HG03354 (cell line): ENCODE data around the gene TNFSF4.

Source experiments
- ATAC-seq: cut with Tn5 transposase; IDR thresholded peaks from one replicate; pipeline ENCODE4 v1.9.1; 2021; ENCODE audit warnings: mild to moderate bottlenecking; ENCODE audit not compliant: unreplicated experiment, poor library complexity, severe bottlenecking

Gene TNFSF4

DNA sequence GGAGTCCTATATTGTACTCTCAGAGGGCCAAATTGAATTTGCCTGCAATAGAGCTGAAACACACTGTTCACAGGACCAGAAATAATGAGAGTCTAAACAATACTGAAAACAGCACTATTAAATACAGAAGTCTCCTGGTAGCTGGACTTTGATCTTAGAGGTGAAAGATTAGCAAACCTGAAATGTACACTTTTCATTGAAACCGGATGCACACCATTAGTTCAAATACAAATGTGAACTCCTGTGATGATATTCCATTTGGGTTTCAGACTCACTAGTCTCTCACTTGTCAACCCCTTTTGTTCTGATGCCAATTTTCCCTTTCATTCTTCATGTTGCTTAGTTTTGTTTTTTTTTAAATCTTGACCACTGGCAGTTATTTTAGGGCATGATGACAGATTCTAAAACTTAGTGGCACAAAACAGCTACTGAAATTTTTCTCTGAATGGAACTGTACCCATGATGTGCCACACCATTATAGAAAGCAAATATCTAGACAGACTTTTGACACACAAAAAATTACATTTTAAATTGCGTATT is 5.9 kb upstream of the TNFSF4 start:
- peak; percentile 88 for ATAC-seq

DNA sequence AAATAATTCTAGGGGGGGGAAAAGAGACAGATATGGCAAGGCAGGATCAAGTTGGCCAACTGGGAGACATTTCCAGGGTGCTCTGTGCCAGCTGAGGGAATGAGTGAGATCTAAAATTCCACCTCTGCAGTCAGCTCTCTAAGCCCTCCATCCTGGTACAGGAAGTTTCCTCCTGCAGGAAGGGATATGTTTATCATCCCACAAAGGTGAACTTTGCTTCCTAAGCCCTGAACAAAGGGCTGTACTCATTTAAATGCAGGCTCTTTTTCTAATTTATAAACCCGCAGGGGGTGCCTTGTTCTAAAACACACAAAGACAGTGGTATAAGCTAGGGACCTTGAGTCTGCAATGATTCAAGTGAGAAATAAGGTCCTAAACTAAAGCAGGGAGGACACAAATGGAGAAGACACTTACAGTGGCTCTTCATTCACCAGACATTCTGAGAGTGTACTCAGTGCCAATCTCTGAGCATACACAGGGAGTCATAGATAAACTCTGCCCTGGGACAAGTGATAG is 3.6 kb upstream of the TNFSF4 start:
- ATAC-seq: no peak

DNA sequence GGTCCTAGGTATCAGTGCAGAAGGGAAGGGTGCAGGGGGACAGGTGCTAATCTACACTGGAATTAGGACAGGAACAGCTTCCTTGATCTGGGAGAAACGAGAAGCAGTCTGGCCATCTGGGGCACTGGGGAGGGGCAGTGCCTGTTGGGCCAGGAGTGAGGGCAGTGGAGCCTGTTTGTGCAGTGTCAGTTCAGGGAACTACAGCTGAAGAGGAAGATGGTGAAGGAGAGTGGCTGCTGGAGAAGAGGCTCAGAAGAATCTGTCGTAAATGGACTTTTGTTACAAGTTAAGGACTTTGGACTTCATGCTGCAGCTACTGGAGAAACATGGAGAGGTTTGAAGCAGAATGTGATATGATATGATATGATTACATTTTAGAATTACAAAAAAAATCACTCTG is 3.2 kb upstream of the TNFSF4 start:
- no peak for ATAC-seq

DNA sequence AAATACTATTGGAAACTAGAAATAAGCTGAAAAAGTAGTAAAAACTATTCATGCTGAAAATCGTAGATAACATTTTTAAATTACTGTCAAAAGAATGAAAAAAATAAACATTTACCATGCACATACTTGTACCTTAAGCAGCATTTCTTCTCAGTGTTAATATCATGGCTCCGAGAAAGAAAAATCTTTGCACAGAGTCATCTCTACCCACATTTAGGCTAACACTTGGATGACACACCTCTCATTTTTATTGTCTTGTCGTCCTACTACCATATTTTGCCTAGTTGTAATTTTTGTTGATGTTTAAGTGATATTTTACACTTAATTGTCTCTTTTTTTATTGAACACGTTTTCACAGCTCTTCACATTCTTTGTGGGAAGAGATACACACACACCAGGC is 1.7 kb upstream of the TNFSF4 start:
- ATAC-seq: no peak

DNA sequence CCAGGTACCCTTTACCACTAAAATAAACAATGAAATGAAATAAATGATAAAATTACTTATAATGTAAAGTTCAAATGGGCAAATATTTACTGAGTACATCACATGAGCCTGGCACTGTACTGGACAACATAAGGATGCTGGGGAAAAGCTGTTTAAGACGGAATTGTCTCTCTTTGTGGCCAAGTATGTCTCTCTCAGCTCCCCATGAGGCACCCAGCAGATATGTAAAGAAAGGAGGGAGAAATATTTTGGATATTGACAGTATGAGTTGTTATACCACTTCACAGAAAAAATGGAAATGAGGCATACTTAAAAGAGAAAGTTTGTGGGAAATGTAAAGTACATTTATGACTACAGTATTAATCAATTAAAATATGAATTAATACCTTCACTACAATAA is 1.0 kb upstream of the TNFSF4 start:
- no peak for ATAC-seq

DNA sequence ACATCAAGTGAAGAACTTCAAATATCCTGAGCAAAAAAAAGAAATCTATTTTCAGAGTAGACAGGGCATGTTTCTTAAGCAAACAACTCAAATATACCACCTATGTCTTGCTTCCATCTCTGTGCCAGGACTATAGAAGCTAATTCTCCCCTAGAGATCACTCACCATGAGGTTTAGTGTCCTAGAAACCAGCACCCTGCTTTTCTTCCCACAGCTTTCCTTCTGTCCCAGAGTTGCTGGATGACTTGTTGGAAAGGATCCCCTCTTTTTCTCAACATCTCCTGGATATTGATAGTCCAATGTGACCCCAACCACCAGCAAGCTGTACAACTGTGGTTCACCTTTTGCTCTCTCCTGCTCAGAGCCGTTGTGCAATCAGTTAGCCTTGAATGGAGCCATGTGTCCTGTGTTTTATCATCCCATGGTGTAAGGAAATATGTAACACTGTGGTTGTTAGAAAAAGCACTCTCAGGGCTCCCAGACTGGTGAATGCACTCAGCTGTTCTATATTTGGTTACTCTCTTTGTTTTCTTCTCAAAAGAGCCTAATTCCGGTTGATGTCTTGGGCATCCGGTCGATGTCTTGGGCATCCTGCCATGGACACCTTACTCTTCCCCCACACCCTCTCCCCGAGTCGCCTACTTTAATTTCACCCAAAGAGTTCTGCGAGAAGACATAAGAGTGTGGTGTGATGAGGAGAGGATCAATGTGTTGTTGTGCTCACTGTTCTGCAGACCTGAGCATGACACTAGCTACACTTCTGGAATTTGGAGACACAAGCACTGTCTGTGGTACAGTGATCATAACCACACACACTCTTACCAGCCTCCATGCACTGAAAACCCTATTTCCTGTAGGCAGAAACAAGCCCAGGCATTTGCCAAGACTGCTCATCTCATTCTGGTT is 1.7 kb downstream of the TNFSF4 start:
- peak; percentile 41 for ATAC-seq

DNA sequence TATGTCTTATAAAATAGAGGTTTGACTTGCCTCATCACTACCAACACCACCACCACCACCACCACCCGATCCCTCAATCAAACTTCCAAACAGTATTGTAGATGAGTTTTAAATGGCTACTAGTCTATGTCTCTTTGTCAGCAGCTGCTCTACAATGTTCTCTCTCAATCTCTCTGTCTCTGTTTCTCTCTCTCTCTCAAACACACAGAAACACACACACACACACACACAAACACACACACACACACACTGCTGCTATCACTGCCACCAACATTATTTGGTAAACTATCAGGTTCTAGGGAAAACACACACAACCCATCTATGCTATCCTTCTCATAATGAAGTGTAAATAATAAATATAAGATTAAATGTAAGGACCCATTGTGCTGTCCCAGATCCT is 2.4 kb downstream of the TNFSF4 start:
- no peak for ATAC-seq

DNA sequence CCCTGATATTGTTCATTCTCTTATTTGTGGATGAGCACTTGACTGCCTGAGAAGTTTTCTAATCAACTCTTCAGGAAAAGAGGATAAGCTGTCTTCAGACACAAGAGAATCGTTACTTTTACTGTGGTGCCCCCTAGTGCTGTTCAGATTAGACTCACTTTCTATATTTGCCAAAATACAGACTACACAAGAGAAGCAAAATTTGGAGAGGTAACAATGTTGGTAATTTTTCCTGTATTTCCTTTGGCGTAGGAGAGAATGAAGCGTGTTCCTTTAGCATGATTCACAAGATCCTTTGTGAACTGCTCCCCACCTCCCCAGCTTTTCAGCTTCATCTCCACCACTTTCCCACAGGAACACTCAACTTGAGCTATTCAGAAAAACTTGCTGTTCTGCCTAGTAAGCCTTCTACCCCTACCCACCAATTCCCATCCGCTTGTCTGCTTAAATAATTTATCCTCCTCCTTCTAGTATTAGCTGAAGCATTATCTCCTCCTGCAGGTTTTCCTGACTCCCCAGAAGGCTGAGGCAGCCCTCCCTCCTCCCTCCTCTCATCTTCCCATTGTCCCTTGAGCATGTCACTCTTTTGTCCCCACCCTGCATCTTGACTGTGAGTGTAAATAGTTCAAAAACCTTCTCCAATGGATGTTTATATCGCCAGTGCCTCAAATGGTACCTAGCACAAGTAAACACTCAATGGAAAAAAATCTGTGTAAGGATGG is 4.5 kb downstream of the TNFSF4 start:
- no peak for ATAC-seq

DNA sequence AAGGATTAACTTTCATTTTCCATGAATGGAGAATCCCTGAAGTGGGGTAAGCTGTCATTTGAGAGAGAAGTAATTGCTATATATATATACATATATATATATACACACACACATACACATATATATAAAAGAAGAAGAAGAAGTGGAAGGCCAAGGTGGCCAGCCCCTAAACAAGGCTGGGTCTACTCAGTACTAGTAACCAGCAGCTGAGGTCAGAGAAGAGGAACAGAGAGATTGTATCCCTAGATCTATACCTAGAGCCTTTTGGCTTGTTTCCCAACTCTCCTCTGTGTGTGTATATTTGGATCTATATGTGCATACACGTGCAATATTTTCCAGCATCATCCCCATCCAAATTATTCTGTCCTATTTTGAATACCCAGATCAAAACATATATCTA is 5.2 kb downstream of the TNFSF4 start:
- ATAC-seq: no peak

DNA sequence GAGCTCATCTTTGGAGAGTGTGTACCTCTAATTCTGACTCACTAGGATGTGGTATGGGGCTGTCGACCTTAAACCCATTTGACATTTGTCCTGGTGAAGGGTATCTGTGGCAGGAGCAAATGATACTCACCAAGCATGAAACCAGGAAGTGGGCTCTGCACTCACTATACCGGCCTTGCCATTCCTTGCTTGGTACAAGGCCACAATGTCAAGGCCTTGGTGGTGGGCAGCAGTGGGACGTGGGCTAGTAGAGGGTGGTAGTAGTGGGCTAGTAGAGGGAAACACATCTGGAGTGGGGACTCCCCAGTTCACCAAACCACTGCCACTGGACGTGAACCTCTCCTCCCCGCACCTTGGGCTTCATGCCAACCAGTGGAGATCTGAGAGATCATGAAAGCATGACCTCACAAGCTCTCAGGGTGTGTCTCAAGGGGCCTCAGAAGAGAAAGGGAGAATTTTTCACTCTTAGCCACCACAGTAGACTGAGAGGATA is 11.5 kb downstream of the TNFSF4 start:
- ATAC-seq: peak; percentile 92

DNA sequence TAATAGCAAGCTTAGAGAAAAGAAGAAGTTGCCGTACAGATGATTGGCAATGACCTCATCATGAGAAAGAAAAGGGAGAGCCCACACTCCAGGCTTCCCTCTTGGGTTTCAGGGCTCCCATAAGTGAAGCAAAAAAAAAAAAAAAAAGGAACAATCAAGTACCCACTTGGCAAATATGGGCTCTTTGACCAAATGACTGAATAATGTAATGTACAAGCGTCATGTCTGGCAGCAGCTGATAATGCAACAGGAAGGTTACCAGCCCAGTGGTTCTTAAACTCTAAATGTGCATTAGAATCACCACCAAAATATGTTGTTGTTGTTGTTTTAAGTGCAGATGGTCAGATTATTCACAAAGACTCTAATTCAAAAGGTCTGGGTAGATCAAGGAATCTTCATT is 13.5 kb downstream of the TNFSF4 start:
- no peak for ATAC-seq

DNA sequence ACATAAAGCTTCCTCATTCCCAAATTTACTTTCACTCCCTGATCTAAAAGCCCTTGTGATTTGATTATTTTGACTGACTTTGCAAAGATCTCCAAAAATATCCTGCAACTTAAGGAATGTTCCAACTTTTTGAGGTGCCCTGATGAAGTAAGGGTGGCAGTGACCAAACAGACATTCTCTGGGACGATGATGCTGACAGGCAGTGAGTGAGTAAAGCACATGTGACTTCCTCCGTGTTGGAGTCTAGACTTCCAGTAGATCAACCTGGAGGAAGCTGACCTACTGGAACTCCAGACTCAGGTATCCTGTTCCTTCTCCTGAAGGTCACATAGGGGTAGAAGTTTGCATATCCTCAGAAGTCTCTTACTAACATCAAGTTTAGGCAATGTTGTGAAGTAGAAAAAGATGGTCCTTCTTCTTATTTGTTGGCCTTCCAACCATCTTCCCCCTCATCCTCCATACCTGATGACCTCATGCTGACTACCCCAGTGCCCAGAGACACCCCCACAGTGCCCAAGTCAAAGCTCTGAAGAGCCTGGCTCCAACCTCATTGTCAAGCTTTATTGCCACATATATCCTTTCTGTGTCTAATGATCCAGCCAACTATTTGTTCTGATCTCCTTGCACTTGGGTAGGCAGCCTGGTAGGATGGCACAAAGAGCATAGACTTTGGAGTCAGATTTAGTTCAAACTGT is 16.0 kb downstream of the TNFSF4 start:
- ATAC-seq: no peak

DNA sequence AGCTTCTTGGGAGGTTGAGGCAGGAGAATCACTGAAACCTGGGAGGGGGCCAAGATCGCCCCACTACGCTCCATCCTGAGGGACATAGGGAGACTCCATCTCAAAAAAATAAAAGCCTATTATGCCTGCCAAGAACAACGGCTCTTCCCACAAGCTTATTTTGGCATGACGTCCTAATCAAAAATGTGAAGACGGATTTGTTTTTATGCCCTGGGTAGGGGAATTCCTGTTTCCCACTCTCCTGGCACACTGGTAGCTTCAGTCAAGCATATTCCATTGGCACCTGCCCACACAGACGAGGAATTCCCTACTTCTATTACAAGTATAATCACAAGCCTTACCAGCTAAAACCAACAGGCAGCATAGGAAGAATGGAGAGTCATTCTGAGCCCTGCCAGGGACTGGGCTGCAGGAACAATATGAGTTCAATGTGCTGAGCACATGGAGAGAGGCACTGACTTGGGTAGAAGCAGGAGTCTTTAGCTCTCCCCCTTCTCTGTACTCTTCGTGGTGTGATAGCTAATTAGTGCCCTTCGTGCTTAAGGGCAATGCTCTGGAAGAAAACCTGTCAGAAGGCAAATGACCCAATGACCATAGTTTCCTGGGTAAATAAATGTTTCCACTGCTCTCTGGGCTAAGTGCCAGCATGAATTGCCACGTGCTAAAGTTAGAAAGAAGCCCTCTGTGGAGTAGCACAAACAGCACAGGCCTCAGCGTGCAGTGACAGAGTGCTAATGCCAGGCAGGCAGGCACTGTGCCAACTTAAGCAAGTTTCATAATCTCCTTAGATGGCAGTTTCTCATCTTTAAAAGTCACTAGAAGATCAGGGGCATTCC is 16.8 kb downstream of the TNFSF4 start:
- no peak for ATAC-seq

DNA sequence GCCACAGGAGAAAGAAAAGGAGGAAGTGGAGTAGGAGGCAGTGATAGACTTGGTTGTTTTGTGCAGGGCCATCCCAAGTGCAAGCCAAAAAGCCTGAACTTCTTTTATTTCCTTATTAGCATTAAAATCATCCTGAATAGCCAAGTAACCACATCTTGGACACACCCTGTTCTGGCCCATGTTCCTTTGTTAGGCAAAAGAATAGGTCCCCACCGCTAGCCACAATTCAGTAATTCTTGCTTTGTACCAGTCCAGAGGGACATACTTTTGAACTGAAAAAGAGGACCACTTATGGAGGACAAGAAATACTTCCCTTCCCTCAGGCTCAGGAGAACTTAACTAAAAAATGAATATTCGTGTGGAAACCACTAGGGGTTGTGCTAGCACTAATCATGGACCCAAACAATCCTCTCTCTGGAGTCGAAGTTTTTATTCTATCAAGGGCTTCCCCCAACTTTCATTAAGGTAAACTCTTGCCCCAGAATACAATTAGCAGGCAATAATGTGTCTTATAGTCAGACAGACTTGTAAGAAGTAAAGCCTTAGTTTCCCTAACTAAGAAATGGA is 19.4 kb downstream of the TNFSF4 start:
- no peak for ATAC-seq

DNA sequence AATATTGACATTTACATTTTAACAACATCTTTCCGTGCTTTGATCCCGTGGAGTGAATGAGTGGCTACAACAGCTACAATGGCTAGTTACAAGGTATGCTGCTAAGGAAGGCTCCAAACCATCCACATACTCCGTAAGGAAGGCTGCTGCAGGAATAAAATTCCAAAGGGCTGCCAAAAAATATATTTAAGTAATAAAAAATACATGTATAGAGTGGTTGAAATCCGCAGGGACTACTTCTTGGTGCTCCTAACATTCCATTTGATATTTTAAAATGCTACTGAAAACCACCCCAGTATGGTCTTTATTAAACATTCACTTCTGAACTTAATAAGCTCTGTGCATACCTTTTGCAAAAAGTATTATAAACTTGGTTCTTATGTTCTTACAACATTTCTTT is 25.3 kb downstream of the TNFSF4 start:
- no peak for ATAC-seq

DNA sequence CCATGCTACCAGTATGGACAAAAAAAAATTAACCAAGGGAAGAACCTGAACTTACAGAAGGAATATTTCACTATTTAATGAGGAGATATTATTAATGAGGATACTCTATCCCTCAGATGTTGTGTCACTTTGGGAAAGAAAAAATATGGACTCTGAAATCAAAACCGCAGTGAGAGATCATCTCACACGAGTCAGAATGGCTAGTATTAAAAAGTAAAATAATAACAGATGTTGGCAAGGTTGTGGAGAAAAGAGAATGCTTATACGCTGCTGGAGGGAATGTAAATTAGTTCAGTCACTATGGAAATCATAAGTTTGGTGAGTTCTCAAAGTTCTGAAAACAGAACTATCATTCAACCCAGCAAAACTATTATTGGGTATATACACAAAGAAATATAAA is 30.9 kb downstream of the TNFSF4 start:
- ATAC-seq: no peak

DNA sequence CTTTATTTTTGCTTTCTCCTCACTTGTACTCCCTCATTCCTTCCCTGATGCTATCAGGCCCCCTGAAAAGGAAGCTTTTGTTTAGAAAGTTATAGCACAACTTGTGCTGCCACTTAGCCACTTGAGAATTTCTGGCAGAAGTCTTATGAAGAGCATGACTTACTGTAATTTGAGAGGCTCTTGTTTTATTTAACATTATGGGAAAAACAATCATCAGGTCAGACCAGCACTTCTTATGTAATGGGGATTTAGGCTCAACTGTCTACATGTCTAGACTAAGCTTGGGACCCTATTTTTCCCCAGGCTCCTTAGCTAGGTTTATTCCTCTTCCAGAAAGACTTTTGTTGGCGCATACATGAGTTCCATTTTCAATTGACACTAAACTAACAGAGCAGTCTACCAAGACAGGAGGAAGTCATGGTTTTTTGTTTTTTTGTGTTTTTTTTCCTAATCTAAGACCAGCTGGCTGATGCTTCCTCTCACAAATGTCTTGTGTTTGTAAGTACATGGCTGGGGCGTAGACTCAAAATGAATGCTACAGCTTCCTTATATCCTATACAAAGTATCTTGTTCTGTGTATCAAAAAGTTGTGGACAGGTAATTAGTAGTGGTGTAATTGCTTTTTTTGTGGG is 31.5 kb downstream of the TNFSF4 start:
- no peak for ATAC-seq

DNA sequence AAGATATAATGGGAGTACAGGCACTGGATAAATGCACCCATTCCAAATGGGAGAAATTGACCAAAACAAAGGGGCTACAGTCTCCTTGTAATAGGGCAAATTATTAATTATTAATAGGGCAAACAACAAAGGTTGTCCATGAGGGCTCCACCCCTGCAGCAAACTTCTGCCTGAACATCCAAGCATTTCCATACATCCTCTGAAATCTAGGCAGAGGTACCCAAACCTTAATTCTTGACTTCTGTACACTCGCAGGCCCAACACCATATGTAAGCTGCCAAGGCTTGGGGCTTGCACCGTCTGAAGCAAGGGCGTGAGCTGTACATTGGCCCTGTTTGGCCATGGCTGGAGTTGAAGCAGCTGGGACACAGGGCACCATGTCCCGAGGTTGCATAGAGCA is 33.7 kb downstream of the TNFSF4 start:
- ATAC-seq: no peak
